ENCODE data around the gene SGF29.

Gene SGF29

GRCh38 chr16:28556914-28557320 is 3.2 kb downstream of the SGF29 start:
- TF ChIP-seq CEBPB (IDR thresholded peaks at IDR 0.05) (no peak), CREB1 (IDR thresholded peaks at IDR 0.05; ENCODE audit: low read depth) (no peak), TEAD4 (IDR thresholded peaks at IDR 0.05) (no peak), TAF1 (IDR thresholded peaks at IDR 0.05; ENCODE audit: low read depth) (no peak), USF1 (IDR thresholded peaks at IDR 0.05) (no peak), EGR1 (IDR thresholded peaks at IDR 0.05) (no peak), MAX (IDR thresholded peaks at IDR 0.05) (no peak), RAD21 (IDR thresholded peaks at IDR 0.05; ENCODE audit: low read depth) (no peak), ZBTB7A (IDR thresholded peaks at IDR 0.05; ENCODE audit: low read depth) (no peak)

- TF ChIP-seq NFIC (IDR thresholded peaks at IDR 0.05): no peak
- no peak for TF ChIP-seq USF1 (IDR thresholded peaks at IDR 0.05)
- TF ChIP-seq EP300 (IDR thresholded peaks at IDR 0.05; ENCODE audit: borderline replicate concordance): no peak
- no peak for TF ChIP-seq ZBTB7A (IDR thresholded peaks at IDR 0.05; ENCODE audit: low read depth)
- no peak for TF ChIP-seq CEBPB (IDR thresholded peaks at IDR 0.05)
- TF ChIP-seq RAD21 (IDR thresholded peaks at IDR 0.05; ENCODE audit: low read depth): no peak
- TF ChIP-seq REST (IDR thresholded peaks at IDR 0.05; ENCODE audit: low read depth): no peak
- no peak for TF ChIP-seq FOXM1 (IDR thresholded peaks at IDR 0.05; ENCODE audit: borderline replicate concordance, low read depth)
- no peak for TF ChIP-seq MAX (IDR thresholded peaks at IDR 0.05)
- TF ChIP-seq TEAD4 (IDR thresholded peaks at IDR 0.05): no peak
- no peak for TF ChIP-seq TAF1 (IDR thresholded peaks at IDR 0.05; ENCODE audit: low read depth)
- TF ChIP-seq TCF12 (IDR thresholded peaks at IDR 0.05; ENCODE audit: low read depth): no peak
- no peak for TF ChIP-seq YY1 (IDR thresholded peaks at IDR 0.05; ENCODE audit: low read depth)
- no peak for TF ChIP-seq CREB1 (IDR thresholded peaks at IDR 0.05; ENCODE audit: low read depth)
- TF ChIP-seq EGR1 (IDR thresholded peaks at IDR 0.05): no peak
Measured at GRCh38 chr16:28558456-28558855, 4.7 kb downstream of the SGF29 start.

- TF ChIP-seq CEBPB (IDR thresholded peaks at IDR 0.05) (no peak), CREB1 (IDR thresholded peaks at IDR 0.05; ENCODE audit: low read depth) (no peak), EGR1 (IDR thresholded peaks at IDR 0.05) (no peak), NFIC (IDR thresholded peaks at IDR 0.05) (no peak), TAF1 (IDR thresholded peaks at IDR 0.05; ENCODE audit: low read depth) (no peak), FOXM1 (IDR thresholded peaks at IDR 0.05; ENCODE audit: borderline replicate concordance, low read depth) (no peak), ZBTB7A (IDR thresholded peaks at IDR 0.05; ENCODE audit: low read depth) (no peak), TEAD4 (IDR thresholded peaks at IDR 0.05) (no peak), MAX (IDR thresholded peaks at IDR 0.05) (no peak), USF1 (IDR thresholded peaks at IDR 0.05) (no peak), REST (IDR thresholded peaks at IDR 0.05; ENCODE audit: low read depth) (no peak), RAD21 (IDR thresholded peaks at IDR 0.05; ENCODE audit: low read depth) (no peak), YY1 (IDR thresholded peaks at IDR 0.05; ENCODE audit: low read depth) (no peak), TCF12 (IDR thresholded peaks at IDR 0.05; ENCODE audit: low read depth) (no peak), EP300 (IDR thresholded peaks at IDR 0.05; ENCODE audit: borderline replicate concordance) (no peak)
Measured at GRCh38 chr16:28561557-28562187, 8.0 kb downstream of the SGF29 start.

- TF ChIP-seq NFIC (IDR thresholded peaks at IDR 0.05) (no peak), CEBPB (IDR thresholded peaks at IDR 0.05) (no peak), REST (IDR thresholded peaks at IDR 0.05; ENCODE audit: low read depth) (no peak), USF1 (IDR thresholded peaks at IDR 0.05) (no peak), CREB1 (IDR thresholded peaks at IDR 0.05; ENCODE audit: low read depth) (no peak), TCF12 (IDR thresholded peaks at IDR 0.05; ENCODE audit: low read depth) (no peak), YY1 (IDR thresholded peaks at IDR 0.05; ENCODE audit: low read depth) (no peak), RAD21 (IDR thresholded peaks at IDR 0.05; ENCODE audit: low read depth) (no peak)
Measured at GRCh38 chr16:28562199-28562598, 8.5 kb downstream of the SGF29 start.
